GM10266 (cell line): ENCODE data around the gene LAMB1.

Source experiments
- DNase-seq: peaks from one replicate; pipeline ENCODE4 v3.0.0; 2012; ENCODE audit errors: extremely low spot score
- TF ChIP-seq, protein P1 (sequence below): IDR thresholded peaks from 2 replicates; pipeline ENCODE4 v1.5.1; 2012; ENCODE audit warnings: mild to moderate bottlenecking, low read depth; ENCODE audit not compliant: control insufficient read depth, insufficient read depth; ENCODE audit errors: missing control alignments

The LAMB1 gene

GRCh38 chr7:108002726-108003598 is at the start of gene LAMB1:
LAMB1 (minus strand) TSS chr7:108003161; CDS start chr7:108002885, 276 bp downstream.
- TF ChIP-seq, protein P1, sequence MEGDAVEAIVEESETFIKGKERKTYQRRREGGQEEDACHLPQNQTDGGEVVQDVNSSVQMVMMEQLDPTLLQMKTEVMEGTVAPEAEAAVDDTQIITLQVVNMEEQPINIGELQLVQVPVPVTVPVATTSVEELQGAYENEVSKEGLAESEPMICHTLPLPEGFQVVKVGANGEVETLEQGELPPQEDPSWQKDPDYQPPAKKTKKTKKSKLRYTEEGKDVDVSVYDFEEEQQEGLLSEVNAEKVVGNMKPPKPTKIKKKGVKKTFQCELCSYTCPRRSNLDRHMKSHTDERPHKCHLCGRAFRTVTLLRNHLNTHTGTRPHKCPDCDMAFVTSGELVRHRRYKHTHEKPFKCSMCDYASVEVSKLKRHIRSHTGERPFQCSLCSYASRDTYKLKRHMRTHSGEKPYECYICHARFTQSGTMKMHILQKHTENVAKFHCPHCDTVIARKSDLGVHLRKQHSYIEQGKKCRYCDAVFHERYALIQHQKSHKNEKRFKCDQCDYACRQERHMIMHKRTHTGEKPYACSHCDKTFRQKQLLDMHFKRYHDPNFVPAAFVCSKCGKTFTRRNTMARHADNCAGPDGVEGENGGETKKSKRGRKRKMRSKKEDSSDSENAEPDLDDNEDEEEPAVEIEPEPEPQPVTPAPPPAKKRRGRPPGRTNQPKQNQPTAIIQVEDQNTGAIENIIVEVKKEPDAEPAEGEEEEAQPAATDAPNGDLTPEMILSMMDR: no peak

DNA sequence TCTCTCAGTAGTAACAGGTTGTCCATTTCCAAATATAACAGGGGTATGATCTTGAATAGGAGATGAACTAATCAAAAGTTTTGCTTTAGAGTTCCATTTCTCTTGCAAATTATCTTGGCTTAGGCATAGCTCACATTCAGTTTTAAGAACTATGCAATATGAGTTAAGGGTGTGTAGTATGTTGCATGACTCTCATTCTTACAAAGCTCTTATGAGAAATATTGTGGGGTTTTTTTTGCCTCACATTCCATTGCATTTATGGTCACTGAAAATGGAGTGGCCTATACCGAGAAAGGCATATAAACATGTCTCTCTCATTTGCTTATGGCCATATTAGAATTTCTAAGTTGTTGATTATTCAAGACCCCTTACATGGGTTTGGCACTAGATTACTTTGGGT is 48.5 kb upstream of the LAMB1 start:
- DNase-seq: no peak
- TF ChIP-seq, protein P1: no peak

More at GRCh38 chr7:108002726-108003598, at the start of gene LAMB1:
- DNase-seq: peak; percentile 42

- TF ChIP-seq, protein P1: no peak
Observed at GRCh38 chr7:108049962-108050361, 47.0 kb upstream of the LAMB1 start.

GRCh38 chr7:108048422-108048821 is 45.5 kb upstream of the LAMB1 start:
- DNase-seq: no peak
- TF ChIP-seq, protein P1: no peak

More at GRCh38 chr7:108049962-108050361, 47.0 kb upstream of the LAMB1 start:
- no peak for DNase-seq

DNA sequence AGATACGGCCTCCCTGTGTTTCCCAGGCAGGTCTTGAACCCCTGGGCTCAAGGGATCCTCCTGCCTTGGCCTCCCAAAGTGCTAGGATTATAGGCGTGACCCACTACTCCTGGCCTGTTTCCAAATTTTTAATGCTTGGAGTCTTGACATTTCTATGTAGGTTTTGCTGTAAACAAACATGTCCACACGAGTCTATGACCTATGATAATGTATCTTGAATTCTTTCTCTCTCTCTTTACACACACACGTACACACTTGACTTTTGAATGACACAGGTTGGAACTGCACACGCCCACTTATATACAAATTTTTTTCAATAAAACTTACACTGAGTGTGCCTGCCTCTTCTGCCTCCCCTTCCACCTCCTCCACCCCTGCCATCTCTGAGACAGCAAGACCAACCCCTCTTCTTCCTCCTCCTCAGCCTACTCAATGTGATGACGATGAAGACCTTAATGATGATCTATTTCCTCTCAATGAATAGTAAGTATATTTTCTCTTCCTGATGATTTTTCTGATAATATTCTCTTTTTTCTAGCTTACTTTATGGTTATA is 44.1 kb upstream of the LAMB1 start:
- TF ChIP-seq, protein P1: no peak
- no peak for DNase-seq

- DNase-seq: no peak
- TF ChIP-seq, protein P1: no peak
Observed at GRCh38 chr7:108045669-108046068, 42.7 kb upstream of the LAMB1 start.

- TF ChIP-seq, protein P1: no peak
Observed at GRCh38 chr7:108045154-108045553, 42.2 kb upstream of the LAMB1 start.

More at GRCh38 chr7:108045154-108045553, 42.2 kb upstream of the LAMB1 start:
- DNase-seq: no peak
